ENCODE measurements around the gene C2orf76.
"Not testable (repeated sequence)": the region's sequence is repeated elsewhere in the genome, so short reads cannot be mapped to it uniquely, and the experiment has no call there.

The C2orf76 gene

DNA sequence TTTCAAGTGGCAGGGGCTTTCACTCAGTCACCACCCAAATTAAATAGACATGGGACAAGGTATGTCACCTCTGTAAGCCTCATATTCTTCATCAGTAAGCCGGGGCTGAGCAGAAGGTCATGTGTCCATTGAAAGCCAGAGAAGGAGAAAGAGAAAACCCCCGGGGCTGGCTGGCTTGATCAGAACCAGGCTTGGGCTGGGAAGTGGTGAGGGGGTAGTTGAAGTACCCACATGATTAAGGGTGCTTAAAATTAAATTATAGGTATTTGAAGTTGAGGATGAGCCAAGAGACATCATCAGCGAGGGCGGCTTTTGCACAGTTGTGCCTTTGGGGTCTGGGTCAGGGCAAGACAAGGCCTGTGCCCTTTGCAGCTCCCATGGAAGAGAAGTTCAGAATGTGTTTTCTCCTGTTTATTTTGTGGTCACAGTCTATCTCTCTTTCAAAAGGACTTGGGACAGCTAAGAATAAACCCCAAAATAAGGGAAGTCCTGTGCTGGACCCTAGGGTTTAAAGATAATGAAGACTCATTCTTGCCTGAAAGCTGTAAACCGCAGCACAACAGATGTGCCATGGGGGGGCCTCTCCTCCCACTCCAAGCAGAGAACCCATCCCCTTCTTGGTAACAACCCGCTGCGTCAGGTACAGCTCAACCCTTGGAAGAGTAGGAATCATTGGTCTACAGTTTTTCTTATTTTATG lies 10.8 kb upstream of the C2orf76 start:
- no peak for DNase-seq (ENCODE audit: low read depth in 3 of 3)

DNA sequence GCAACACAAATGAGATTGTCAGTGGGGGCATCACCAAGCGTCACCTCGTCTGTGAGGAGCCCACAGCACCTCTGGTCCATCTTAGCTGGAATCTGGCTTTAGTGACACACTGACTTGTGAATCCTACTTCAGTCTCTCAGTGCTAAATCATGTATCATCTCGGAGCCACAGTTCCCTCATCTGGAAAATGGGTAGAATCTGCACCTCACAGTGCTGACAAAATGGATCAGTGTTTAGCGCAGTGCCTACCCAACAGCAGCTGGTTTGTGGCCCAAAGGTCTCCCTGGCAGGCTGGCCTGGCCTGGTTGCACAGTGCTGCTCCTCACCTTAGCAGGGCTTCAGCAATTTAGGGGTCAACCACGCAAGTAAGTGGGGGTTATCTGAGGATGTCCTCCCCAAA lies 10.2 kb upstream of the C2orf76 start:
- DNase-seq (ENCODE audit: low read depth in 3 of 3), result no peak

DNA sequence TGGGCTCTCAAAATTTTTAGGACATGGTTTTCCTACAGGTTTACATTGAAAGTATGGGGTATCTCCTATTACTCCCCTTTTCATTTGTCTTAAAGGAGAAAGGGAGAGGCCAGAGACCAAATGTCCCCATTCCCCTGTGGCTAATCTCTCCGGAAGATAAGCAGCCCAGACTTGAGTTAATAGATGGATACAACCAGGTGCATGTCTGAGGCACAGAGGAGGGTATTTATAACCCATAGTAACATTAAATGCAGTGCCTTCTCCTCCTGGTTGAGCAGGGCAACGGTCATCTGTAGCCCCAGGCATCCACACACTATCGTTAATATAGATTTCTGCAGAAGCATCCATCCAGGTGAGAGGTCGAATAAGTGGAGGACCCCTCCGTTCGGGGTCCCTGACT lies 9.8 kb upstream of the C2orf76 start:
- DNase-seq (ENCODE audit: low read depth in 3 of 3), result not testable (repeated sequence)

DNA sequence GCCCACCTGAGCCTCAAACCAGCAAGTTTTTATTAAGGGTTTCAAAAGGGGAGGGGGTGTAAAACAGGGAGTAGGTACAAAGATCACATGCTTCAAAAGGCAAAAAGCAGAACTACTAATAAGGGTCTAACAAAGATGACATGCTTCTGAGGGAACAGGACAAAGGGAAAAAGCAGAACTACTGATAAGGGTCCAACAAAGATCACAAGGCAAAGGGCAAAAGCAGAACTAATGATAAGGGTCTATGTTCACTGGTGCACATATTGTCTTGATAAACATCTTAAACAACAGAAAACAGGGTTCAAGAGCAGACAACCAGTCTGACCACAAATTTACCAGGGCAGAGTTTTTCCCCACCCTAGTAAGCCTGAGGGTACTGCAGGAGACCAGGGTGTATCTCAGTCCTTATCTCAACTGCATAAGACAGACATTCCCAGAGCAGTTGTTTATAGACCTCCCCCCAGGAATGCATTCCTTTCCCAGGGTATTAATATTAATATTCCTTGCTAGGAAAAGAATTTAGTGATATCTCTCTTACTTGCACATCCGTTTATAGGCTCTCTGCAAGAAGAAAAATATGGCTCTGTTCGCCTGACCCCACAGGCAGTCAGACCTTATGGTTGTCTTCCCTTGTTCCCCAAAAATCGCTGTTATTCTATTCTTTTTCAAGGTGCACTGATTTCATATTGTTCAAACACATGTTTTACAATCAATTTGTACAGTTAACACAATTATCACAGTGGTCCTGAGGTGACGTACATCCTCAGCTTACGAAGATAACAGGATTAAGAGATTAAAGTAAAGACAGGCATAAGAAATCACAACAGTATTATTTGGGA lies 7.5 kb upstream of the C2orf76 start:
- not testable (repeated sequence) for DNase-seq (ENCODE audit: low read depth in 3 of 3)

DNA sequence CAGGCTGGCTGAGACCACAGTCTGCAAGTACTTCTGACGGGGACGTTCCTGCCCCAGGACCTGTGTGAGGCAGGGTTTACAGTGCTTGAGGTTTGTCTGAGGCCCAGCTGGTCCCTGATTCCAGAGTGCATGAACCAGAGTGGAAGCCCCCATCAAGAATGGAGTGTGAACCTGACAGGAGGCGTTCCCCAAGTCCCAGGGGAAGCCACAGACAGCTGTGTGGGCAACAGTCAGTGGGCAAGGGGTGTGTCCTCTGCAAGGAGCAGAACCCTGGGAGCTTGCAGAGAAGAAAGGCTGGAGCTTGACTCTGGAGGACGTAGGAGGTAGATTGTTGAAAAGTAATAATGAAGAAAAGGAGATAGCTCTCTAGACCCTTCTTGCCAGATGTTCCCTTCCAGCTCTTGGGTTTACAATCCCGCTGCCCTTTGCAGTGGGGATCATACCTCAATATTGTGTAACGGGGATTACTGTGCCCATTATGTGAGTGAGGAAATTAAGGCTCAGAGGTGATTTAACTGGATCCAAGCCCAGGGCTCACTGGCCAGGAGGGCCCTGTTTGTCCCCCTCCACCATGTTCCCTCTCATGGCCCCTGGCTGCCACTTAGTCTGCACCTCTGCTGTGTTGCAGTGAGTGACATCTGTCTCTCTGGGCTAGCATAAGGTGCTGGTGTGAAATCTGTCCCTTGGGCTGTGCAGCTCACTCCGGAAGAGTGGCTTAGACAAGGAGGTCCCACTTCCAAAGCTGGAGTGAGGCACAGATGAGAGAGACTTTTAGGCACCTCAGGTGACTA lies 6.3 kb upstream of the C2orf76 start:
- DNase-seq (ENCODE audit: low read depth in 3 of 3), result no peak

DNA sequence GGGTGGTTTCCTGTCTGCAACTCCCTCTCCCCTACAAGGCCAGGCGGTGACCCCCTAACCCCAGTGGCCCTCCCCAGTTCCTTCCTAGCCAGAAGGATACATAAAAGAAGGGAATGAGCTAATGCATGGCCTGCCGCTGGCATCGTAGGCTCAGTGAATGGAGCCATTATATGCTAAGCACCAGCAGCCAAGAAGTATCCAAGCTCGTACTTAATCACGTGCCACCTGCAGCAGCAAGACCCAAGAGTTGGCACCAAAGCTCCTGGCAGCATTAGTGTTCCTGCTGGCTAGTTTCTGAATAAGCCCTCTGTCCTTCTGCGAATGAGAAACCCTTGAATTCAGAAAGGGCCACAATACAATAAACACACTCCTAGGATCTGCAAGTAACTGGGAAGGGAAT lies 4.5 kb upstream of the C2orf76 start:
- DNase-seq (ENCODE audit: low read depth in 3 of 3), result no peak

DNA sequence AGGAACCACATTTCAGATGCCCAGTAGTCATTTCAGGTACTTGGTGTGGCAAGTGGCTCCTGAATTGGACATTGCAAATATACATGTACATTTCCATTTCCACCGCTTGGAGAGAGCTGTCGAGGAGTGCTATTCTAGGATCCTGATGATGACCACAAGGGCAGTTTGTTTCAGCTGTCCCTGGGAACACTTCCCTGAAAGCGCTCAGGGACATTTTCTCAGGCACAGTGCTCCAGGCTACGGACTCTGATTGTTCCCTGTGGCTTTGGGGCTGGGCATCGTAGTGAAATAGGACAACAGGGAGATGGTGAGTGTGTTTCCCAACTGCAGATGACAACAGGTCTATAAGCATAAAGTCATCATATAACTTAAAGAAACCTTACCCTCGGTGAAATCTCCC lies 3.2 kb upstream of the C2orf76 start:
- no peak for DNase-seq (ENCODE audit: low read depth in 3 of 3)

DNA sequence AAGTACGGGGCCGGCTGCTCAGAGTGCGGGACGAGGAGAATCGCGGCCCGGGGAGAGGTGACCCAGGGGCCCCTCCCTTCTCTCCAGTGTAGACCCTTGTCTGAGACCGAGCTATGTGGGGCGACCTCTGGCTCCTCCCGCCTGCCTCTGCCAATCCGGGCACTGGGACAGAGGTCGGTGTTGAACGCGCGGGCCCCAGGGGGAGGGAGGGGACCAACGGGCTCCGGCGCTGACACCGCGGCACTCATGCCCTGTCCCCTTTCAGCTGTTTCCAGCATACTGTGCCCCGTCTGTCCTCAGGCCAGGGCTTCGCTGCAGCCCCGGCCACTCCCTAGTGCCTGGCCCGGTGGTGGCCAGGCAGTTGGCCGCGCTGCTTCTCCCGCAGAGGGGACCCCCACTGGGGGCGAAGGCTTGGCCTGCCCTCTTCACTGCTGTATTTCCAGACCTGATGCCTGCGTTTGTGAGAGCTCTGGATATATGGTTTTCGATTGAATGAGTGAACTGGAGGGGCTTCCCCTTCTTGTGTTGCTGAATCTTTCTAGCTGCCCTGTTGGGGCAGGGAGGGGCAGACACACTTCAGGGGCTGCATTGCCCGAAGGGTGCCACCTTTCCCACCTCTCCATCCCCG lies 952 bp upstream of the C2orf76 start:
- DNase-seq (ENCODE audit: low read depth in 3 of 3), result peak in 2 of 3 experiments; percentile 6 to 15

DNA sequence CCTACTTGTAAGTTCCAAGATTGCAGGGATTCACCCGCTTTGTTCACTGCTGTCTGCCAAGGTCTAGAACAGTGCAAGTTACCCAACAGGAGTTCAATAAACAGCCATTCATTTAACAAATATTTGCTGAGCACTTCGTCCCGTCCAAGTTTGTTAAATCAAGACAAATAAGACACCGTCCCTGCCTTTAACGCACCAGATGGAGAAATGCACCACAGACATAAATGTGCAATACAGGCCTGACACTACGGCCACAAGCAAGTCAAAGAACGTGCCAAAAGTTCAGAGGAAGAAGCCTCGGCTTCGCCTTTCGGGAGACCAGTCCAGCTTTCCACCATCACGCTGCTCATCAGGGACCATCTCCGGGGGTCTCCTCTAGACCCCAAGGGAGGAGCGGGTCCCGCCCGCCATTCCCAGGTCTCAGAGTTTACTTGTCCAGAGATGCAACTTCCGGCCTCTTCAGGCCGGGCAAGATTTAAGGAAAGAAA lies 429 bp downstream of the C2orf76 start:
- no peak for DNase-seq (ENCODE audit: low read depth in 3 of 3)

DNA sequence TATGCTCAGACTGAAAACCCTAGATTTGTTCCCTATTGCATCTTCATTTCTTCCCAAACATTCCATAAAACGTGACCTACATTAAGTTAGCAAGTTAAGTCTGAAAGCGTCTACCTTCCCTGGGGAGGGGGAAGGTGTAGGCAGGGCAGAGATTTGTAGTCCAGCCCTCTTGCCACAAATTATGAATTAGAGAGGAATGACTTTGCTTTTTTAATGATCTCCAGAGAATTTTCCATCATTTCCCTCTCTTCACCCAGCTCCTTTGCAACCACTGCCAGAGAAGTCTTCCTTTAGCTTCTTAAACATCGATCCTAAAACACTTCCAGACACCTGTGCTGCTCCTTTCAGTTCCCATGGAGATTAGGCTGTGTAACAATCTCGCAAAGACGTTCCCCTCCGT lies 1.2 kb downstream of the C2orf76 start:
- no peak for DNase-seq (ENCODE audit: low read depth in 3 of 3)

DNA sequence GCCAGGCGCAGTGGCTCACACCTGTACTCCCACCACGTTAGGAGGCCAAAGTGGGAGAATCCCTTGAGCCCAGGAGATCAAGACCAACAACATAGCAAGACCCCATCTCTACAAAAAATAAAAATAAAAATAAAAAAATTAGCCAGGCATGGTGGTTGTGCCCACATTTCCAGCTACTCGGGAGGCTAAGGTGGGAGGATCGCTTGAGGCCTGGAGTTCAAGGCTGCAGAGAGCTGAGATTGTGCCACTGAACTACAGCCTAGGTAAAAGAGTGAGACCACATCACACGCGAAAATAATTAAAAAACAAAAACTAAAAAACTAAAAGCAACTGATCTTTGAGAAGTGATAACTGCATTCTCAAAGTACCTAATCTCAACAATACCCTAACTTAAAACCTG lies 1.8 kb downstream of the C2orf76 start:
- no peak for DNase-seq (ENCODE audit: low read depth in 3 of 3)

DNA sequence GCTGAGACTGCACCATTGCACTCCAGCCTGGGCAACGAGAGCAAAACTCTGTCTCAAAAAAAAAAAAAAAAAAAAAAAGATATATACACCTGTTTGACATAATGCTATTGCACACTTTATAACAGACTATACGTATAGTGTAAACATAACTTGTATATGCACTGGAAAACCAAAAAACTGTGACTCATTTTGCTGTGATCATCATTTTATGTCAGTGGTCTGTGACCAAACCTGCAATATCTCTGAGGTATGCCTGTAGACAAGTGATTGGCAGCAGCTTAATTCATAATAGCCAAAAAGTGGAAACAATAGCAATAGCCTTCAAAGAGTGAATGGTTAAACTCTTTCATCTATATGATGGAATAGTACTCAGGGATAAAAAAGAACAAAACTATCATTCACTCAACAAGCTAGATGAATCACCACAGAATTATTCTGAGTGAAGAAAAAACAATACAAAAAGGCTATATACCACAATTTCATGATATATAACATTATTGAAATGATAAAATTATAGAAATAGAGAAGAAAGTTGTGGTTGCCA lies 6.1 kb downstream of the C2orf76 start:
- no peak for DNase-seq (ENCODE audit: low read depth in 3 of 3)

DNA sequence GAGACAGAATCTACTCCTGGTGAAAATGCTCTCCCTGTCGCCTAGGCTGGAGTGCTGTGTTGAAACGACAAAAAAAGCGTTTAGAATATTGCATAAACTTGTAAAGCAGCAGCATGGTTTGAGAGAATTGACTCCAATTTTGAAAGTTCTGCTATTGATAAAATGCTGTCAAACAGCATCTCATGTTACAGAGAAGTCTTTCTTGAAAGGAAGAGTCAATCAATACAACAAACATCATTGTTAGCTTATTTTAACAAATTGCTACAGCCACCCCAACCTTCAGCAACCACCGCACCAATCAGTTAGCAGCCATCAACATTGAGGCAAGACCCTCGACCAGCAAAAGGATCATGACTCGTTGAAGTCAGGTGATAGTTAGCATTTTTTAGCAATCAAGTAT lies 6.9 kb downstream of the C2orf76 start:
- no peak for DNase-seq (ENCODE audit: low read depth in 3 of 3)

DNA sequence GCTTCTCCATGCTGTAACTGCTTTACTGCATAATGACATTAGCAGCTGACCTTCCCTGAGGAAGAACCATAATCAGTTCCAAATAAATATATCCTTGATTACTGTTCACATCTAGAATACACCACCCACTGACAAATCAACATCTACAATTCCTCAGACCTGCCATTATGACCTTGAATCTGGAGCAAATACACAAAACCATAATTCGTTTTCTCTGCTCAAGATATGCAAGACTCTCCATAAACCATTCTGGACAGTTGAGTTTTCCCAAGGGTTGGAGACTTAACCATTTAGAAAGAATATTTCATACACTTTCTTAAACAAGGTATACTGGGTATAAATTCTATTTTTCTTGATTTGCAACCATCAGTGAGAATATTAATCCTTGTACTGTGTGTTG lies 11.8 kb downstream of the C2orf76 start:
- no peak for DNase-seq (ENCODE audit: low read depth in 3 of 3)

DNA sequence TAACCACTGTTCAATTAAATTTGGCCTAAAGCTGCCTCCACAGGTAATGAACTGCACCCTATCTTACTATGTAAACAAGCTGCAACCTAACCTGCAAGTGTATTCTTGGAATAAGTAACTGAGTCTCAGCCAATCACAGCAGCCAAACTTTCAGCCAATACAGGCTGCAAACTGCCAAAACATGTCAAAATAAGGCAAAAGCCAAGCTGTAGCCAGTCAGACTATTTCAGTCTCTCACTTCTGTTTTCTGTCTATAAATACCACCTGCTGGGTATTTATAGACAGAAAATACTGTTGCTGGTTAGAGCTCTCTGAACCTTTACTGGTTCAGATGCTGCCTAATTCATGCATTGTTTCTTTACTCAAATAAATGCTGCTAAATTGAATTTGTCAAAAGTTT lies 14.3 kb downstream of the C2orf76 start:
- DNase-seq (ENCODE audit: low read depth in 3 of 3), result no peak

DNA sequence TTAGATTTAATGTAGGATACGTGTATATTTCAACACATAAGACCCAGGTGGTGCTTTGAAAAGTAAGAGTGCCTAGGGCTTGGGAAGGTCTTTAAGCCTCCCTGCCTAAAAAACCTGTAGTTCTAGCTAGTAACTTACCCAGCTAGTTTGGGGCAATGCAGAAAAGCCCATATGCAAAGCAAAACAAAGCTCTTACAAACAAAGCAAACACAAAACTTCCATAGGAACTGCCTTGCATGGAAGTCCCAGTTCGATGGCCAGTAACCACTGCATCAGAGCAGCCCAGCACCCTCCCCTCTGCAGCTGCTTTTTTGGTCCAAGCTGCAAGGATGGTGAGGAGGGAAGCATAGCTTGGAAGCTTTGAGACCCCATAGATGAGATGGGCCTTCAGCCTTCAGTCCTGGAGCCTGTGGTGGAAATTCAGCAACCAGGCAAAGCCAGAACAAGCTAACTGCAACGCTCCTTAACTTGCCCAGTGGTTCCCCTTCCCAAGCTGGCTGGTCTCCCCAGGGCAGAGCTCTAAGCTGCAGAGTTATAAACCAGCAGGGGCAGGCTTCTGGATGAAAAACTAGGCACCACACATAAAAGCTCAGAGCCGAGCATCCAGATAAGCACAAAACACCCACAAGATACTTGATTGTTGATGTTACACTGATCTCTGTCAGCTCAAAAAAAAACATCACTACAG lies 16.2 kb downstream of the C2orf76 start:
- DNase-seq (ENCODE audit: low read depth in 3 of 3), result no peak

DNA sequence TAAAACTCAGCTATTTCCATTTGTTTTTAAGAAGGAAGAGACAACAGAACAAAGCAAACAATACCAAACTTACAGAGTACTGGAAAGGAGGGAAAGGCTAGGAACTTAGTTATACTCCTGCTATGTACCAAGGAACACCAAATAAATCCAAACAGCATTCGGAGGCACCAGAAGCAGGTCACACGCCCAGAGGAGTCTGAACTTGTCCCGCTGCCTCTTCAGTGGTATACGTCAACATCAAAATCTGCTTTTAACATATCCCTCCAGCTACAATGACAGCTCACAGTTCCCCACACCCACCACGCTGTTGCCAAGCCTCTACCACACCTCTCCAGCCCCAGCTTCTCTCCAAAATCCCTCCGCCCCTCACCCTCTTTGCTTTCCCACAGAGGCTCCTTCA lies 17.3 kb downstream of the C2orf76 start:
- DNase-seq (ENCODE audit: low read depth in 3 of 3), result no peak

DNA sequence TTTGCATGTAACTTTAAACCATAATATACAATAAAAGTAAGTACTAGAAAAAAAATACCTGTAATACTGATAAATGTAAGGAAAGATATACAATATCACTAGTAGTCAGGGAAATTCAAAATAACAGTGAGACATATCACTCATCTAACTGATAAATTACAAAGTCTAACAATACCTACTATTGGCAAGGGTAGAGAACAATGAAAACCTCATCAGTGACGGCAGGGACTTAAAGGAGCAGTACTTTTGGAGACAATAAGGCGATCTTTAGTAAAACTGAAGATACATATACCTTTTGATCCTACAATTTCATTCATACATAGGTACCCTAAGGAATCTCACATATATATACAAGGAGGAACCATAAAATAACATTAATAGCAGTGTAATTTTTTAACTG lies 24.9 kb downstream of the C2orf76 start:
- no peak for DNase-seq (ENCODE audit: low read depth in 3 of 3)

DNA sequence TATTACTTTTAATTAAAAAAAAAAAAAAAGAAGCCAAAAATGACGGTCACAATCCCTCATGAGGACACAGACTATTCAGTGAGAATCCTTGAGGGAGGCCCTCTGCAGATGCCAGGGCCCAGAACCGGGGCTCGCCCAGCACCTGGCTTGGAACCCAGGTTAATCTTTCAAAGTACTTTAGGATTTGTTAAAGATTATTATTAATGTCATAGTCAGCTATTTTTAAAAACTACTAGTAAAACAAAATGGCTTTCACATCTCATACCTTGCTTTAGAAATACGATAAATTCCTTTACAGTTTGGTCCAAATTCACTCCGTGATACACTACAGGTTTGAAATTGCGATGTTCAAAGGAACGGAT lies 27.1 kb downstream of the C2orf76 start:
- no peak for DNase-seq (ENCODE audit: low read depth in 3 of 3)

DNA sequence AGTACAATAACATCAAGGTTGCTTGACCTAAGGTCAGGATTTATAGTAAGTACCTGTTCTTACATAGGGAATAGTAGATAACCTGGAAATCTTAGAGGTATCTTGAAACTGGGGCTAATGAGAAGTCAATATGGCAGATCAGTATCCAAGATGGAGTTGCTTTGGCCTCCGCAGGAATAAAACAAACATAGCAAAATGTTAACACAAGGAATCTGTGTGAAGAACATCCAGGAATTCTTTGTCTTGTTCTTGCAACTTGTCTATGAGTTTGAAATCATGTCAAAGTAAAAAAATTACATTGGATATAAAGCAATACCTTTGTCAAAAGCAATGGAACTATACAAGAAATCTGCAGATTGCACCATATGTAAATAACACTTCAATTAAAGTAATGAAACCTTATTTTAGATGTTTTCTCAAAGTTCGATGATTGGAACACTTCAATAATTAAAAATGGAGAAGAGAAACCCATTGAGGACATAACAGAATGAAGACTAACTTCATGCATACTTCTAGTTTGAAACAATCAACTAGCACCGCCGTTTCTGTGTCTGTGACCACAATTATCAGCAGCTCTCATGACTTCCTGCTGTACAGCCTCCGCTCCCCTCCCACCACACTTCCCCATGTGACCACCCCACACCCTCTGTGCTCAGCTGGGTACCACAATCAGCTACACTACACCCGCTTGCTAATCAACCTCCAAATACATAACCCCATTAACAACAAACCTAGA lies 27.6 kb downstream of the C2orf76 start:
- DNase-seq (ENCODE audit: low read depth in 3 of 3), result no peak

Data from stimulated activated CD4-positive, alpha-beta T cell treated with anti-CD3 and anti-CD28 coated beads, TNF-alpha, amount 100 ng/mL, for 4 hours (primary cell).